HepG2 (cell line): Measurements from ENCODE around the gene SMCO1. TPM values are rescaled to one million over a fixed set of nuclear protein-coding genes. Genes with fewer than 3 reads are reported as not detected.

ENCODE experiments used
- AHDC1 ChIP-seq: sonication (generic); formaldehyde crosslinking; IDR thresholded peaks from 2 replicates; pipeline ENCODE4 v1.5.1; 2020; ENCODE audit warnings: mild to moderate bottlenecking, missing genetic modification reagents, borderline replicate concordance
- KAT2B ChIP-seq: fragments of 150-350 bp; IDR thresholded peaks from 2 replicates; pipeline ENCODE4 v1.6.1; 2014; ENCODE audit warnings: low read depth, low read length, borderline replicate concordance
- KLF11 ChIP-seq: IDR thresholded peaks from 2 replicates; pipeline ENCODE4 v1.6.1; 2016; ENCODE audit warnings: missing compliant biosample characterization
- MNT ChIP-seq: fragments of 450-650 bp; IDR thresholded peaks from 2 replicates; pipeline ENCODE4 v1.6.1; 2016
- PRPF4 ChIP-seq: fragments of 200-400 bp; formaldehyde crosslinking; IDR thresholded peaks from 2 replicates; pipeline ENCODE4 v1.6.1; 2016; ENCODE audit warnings: low read length, low read depth; ENCODE audit not compliant: poor library complexity, severe bottlenecking
- STAT6 ChIP-seq: sonication (generic); formaldehyde crosslinking; IDR thresholded peaks from 2 replicates; pipeline ENCODE4 v1.4.0; 2020; ENCODE audit warnings: missing genetic modification reagents, mild to moderate bottlenecking, borderline replicate concordance
- ZNF451 ChIP-seq: sonication (generic); formaldehyde crosslinking; IDR thresholded peaks from 2 replicates; pipeline ENCODE4 v1.5.0; 2020; ENCODE audit warnings: mild to moderate bottlenecking, missing genetic modification reagents
- ZNF740 ChIP-seq: sonication (generic); formaldehyde crosslinking; IDR thresholded peaks from 2 replicates; pipeline ENCODE4 v1.4.0; 2020; ENCODE audit warnings: missing genetic modification reagents
- polyA plus RNA-seq, 8 experiments: library from polyadenylated mRNA; depleted of rRNA in 3 of 8; stranded (reverse) in 7 of 8; unstranded in 1 of 8; fragments of >200 nt; fragmentation: Illumina TruSeq in 4 of 8; extraction: Trizol in 4 of 8; gene quantifications; 2 replicates each; pipeline versions ENCODE4 v1.2.1 to v1.2.3, GENCODE V29; 2011 to 2016; ENCODE audit warnings: low read depth in 4 of 8, missing spikeins in 1 of 8, mixed read lengths in 1 of 8; ENCODE audit not compliant: insufficient read depth in 1 of 8
- total RNA-seq, 5 experiments: library from RNA; depleted of rRNA; stranded (reverse); fragments of >200 nt; fragmentation: Illumina TruSeq; extraction: Trizol; gene quantifications; 2 replicates each; pipeline ENCODE4 v1.2.3, GENCODE V29; 2016; ENCODE audit warnings: low read depth in 1 of 5
- TF ChIP-seq, protein P1 (sequence below): sonication (generic); formaldehyde crosslinking; IDR thresholded peaks from 2 replicates; pipeline ENCODE4 v1.4.0; 2020; ENCODE audit warnings: missing genetic modification reagents, borderline replicate concordance

SMCO1 gene
- total and polyA plus RNA-seq, 2 of the 13 experiments (the other 11 are each of a cell fraction or from before 2014, with no cell fraction given) = not detected

DNA sequence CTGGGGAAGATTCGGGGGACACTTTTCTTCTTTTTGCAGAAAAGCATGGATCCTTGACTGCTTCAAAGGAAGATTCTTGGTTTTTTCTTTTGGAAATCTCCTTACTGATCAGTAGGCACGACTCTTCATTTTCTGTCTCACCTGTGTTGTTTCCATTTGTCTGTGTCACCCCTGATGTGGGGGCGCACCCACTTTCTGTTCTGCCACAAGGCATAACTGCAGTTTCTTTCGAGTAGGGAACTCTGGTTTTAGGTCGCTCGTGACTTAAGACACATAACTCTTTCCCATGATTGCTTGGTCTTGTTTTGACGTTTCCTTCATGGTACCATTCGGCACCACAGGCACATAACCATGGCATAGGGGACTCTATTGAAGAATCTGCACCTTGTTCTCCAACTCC is 42.9 kb downstream of the SMCO1 start (continued):
- TF ChIP-seq KLF11 (CRISPR knock-in tag) = no peak
- no peak for TF ChIP-seq ZNF740 (CRISPR knock-in tag)
- TF ChIP-seq STAT6 = no peak
- TF ChIP-seq MNT = no peak
- TF ChIP-seq, protein P1, sequence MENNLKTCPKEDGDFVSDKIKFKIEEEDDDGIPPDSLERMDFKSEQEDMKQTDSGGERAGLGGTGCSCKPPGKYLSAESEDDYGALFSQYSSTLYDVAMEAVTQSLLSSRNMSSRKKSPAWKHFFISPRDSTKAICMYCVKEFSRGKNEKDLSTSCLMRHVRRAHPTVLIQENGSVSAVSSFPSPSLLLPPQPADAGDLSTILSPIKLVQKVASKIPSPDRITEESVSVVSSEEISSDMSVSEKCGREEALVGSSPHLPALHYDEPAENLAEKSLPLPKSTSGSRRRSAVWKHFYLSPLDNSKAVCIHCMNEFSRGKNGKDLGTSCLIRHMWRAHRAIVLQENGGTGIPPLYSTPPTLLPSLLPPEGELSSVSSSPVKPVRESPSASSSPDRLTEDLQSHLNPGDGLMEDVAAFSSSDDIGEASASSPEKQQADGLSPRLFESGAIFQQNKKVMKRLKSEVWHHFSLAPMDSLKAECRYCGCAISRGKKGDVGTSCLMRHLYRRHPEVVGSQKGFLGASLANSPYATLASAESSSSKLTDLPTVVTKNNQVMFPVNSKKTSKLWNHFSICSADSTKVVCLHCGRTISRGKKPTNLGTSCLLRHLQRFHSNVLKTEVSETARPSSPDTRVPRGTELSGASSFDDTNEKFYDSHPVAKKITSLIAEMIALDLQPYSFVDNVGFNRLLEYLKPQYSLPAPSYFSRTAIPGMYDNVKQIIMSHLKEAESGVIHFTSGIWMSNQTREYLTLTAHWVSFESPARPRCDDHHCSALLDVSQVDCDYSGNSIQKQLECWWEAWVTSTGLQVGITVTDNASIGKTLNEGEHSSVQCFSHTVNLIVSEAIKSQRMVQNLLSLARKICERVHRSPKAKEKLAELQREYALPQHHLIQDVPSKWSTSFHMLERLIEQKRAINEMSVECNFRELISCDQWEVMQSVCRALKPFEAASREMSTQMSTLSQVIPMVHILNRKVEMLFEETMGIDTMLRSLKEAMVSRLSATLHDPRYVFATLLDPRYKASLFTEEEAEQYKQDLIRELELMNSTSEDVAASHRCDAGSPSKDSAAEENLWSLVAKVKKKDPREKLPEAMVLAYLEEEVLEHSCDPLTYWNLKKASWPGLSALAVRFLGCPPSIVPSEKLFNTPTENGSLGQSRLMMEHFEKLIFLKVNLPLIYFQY (CRISPR knock-in tag) = no peak
- no peak for TF ChIP-seq PRPF4
- no peak for TF ChIP-seq KAT2B
- no peak for TF ChIP-seq AHDC1
- no peak for TF ChIP-seq ZNF451 (CRISPR knock-in tag)
